HCT116 (cell line): ENCODE data around the gene SLC30A7. TPM values are rescaled to one million over a fixed set of nuclear protein-coding genes. Genes with fewer than 3 reads are reported as not detected.

Experiments
- ATAC-seq: fragments of 200-7000 bp; cut with Tn5 transposase; 2 replicates; pipeline ENCODE4 v1.9.1; 2020; ENCODE audit warnings: mild to moderate bottlenecking, moderate library complexity
- BruUV-seq: library from RNA; stranded (reverse); fragments of 400-500 nt; replicated peaks from 2 replicates; lab custom pipeline; 2021; lab: Mats Ljungman, UMichigan
- CTCF ChIA-PET: fragments of 300-600 bp; sonication (Branson Sonifier 250); formaldehyde crosslinking; loops from one replicate; lab custom pipeline; 2021; ENCODE audit warnings: antibody characterized with exemption; lab: Charles Lee
- POLR2A ChIA-PET: fragments of 300-600, 350-600 bp; sonication (Branson Sonifier 250); formaldehyde crosslinking; loops from one replicate; lab custom pipeline; 2021; ENCODE audit warnings: antibody characterized with exemption; lab: Charles Lee
- RAD21 ChIA-PET, 2 experiments: fragments of 300-600 bp; sonication (Branson Sonifier 250); formaldehyde crosslinking; loops; one replicate each; lab custom pipeline; 2023; ENCODE audit warnings: low total read pairs in 2 of 2; ENCODE audit not compliant: uncharacterized antibody in 2 of 2, unreplicated experiment in 2 of 2, low non-redundant PET in 1 of 2; lab: Charles Lee
- DNase-seq: peaks from one replicate; pipeline ENCODE4 v3.0.0-alpha.2; 2010; ENCODE audit warnings: low read depth, low spot score
- H2AFZ ChIP-seq: fragments of 200-600 bp; shearing (Covaris generic), sonication (generic); 2 replicates; pipeline ENCODE4 v1.6.1; 2017; ENCODE audit warnings: low read depth, mixed run types, mixed read lengths, antibody characterized with exemption, low read length; ENCODE audit not compliant: poor library complexity, severe bottlenecking
- H3K27ac ChIP-seq: 2 replicates; pipeline ENCODE4 v1.5.1; 2012; ENCODE audit warnings: low read depth, low read length
- H3K27me3 ChIP-seq: fragments of 200-600 bp; sonication (generic); 2 replicates; pipeline ENCODE4 v1.6.1; 2016; ENCODE audit warnings: mixed run types, low read length, mixed read lengths; ENCODE audit not compliant: insufficient read depth
- H3K36me3 ChIP-seq, 2 experiments: fragments of 200-500 bp in 1 of 2; fragments of 200-600 bp in 1 of 2; sonication (Bioruptor generic) in 1 of 2; sonication (generic) in 1 of 2; 2 replicates each; pipeline versions ENCODE4 v1.5.1 to v1.6.1; 2014 to 2016; ENCODE audit warnings: low read length in 2 of 2, inconsistent platforms in 1 of 2, mixed read lengths in 1 of 2, mixed run types in 1 of 2; ENCODE audit not compliant: insufficient read depth in 2 of 2, control insufficient read depth in 1 of 2
- H3K4me1 ChIP-seq, 2 experiments: fragments of 200-600 bp in 1 of 2; sonication (generic) in 1 of 2; 2 replicates each; pipeline versions ENCODE4 v1.5.1 to v1.6.1; 2012 to 2017; ENCODE audit warnings: low read length in 2 of 2, inconsistent platforms in 1 of 2, mild to moderate bottlenecking in 1 of 2, mixed read lengths in 1 of 2, mixed run types in 1 of 2, moderate library complexity in 1 of 2; ENCODE audit not compliant: insufficient read depth in 2 of 2, control insufficient read depth in 1 of 2
- H3K4me2 ChIP-seq: fragments of 200-600 bp; sonication (generic); 2 replicates; pipeline ENCODE4 v1.6.1; 2017; ENCODE audit warnings: mixed run types, low read length, mixed read lengths
- H3K4me3 ChIP-seq, 2 experiments: fragments of 200-600 bp in 1 of 2; sonication (generic) in 1 of 2; replicated peaks in 1 of 2; 2 replicates each; pipeline ENCODE4 v1.5.1; 2011 to 2016; ENCODE audit warnings: low read length in 2 of 2, control low read depth in 1 of 2, low read depth in 1 of 2, mild to moderate bottlenecking in 1 of 2, mixed read lengths in 1 of 2, mixed run types in 1 of 2
- H3K79me2 ChIP-seq: fragments of 200-600 bp; sonication (generic); 2 replicates; pipeline ENCODE4 v1.6.1; 2017; ENCODE audit warnings: mild to moderate bottlenecking, mixed run types, low read length, moderate library complexity, mixed read lengths; ENCODE audit not compliant: insufficient read depth
- H3K9ac ChIP-seq: fragments of 200-600 bp; sonication (generic); 2 replicates; pipeline ENCODE4 v1.6.1; 2016; ENCODE audit warnings: low read length, mixed read lengths
- H3K9me2 ChIP-seq: fragments of 200-600 bp; sonication (generic), shearing (Covaris generic); 2 replicates; pipeline ENCODE4 v1.6.1; 2017; ENCODE audit warnings: mixed run types, mild to moderate bottlenecking, moderate library complexity; ENCODE audit not compliant: insufficient read depth
- H3K9me3 ChIP-seq, 2 experiments: fragments of 200-500 bp in 1 of 2; fragments of 200-600 bp in 1 of 2; sonication (Bioruptor generic) in 1 of 2; sonication (generic) in 1 of 2; 2 replicates each; pipeline ENCODE4 v1.6.1; 2014 to 2017; ENCODE audit warnings: low read length in 2 of 2, mixed read lengths in 2 of 2, inconsistent platforms in 1 of 2, low read depth in 1 of 2, mild to moderate bottlenecking in 1 of 2, mixed run types in 1 of 2, moderate library complexity in 1 of 2; ENCODE audit not compliant: control insufficient read depth in 1 of 2, insufficient read depth in 1 of 2
- H4K20me1 ChIP-seq: fragments of 200-600 bp; sonication (generic), shearing (Covaris generic); 2 replicates; pipeline ENCODE4 v1.6.1; 2017; ENCODE audit warnings: mixed run types, mild to moderate bottlenecking, moderate library complexity; ENCODE audit not compliant: insufficient read depth
- ATF3 ChIP-seq: IDR thresholded peaks from 2 replicates; pipeline ENCODE4 v1.6.1; 2012
- CBX3 ChIP-seq: IDR thresholded peaks from 2 replicates; pipeline ENCODE4 v1.6.1; 2012; ENCODE audit warnings: low read depth
- CEBPB ChIP-seq: IDR thresholded peaks from 2 replicates; pipeline ENCODE4 v1.6.1; 2012; ENCODE audit warnings: low read depth
- CTCF ChIP-seq, 3 experiments: fragments of 200-600 bp in 1 of 3; sonication (generic) in 1 of 3; IDR thresholded peaks in 2 of 3; conservative IDR thresholded peaks in 1 of 3; 2 replicates each; pipeline ENCODE4 v1.5.1; 2012 to 2017; ENCODE audit warnings: low read depth in 2 of 3, low read length in 2 of 3, antibody characterized with exemption in 1 of 3, borderline replicate concordance in 1 of 3, control low read depth in 1 of 3, mild to moderate bottlenecking in 1 of 3, mixed read lengths in 1 of 3, mixed run types in 1 of 3, moderate library complexity in 1 of 3; ENCODE audit not compliant: insufficient read depth in 1 of 3
- ELF1 ChIP-seq: IDR thresholded peaks from 2 replicates; pipeline ENCODE4 v1.6.1; 2012; ENCODE audit warnings: low read depth, borderline replicate concordance
- EZH2 ChIP-seq: fragments of 200-600 bp; sonication (generic); IDR thresholded peaks from 2 replicates; pipeline ENCODE4 v1.6.1; 2017; ENCODE audit warnings: antibody characterized with exemption, mixed run types
- EZH2phosphoT487 ChIP-seq: fragments of 200-600 bp; IDR thresholded peaks from 2 replicates; pipeline ENCODE4 v1.6.1; 2018; ENCODE audit warnings: antibody characterized with exemption, borderline replicate concordance
- FOSL1 ChIP-seq: IDR thresholded peaks from 2 replicates; pipeline ENCODE4 v1.6.1; 2012; ENCODE audit warnings: low read depth
- JUND ChIP-seq: IDR thresholded peaks from 2 replicates; pipeline ENCODE4 v1.6.1; 2012
- MAX ChIP-seq: IDR thresholded peaks from 2 replicates; pipeline ENCODE4 v1.6.1; 2012
- RAD21 ChIP-seq: IDR thresholded peaks from 2 replicates; pipeline ENCODE4 v1.6.1; 2012; ENCODE audit warnings: low read depth, mild to moderate bottlenecking
- SIN3A ChIP-seq: IDR thresholded peaks from 2 replicates; pipeline ENCODE4 v1.6.1; 2012; ENCODE audit warnings: low read depth
- SP1 ChIP-seq: IDR thresholded peaks from 2 replicates; pipeline ENCODE4 v1.6.1; 2012; ENCODE audit warnings: low read depth
- TCF7L2 ChIP-seq: IDR thresholded peaks from 2 replicates; pipeline ENCODE4 v1.7.0; 2011; ENCODE audit warnings: borderline replicate concordance, inconsistent platforms; ENCODE audit not compliant: insufficient read depth, insufficient read length; ENCODE audit errors: extremely low read depth
- ZFX ChIP-seq: fragments of 450-650 bp; IDR thresholded peaks from 2 replicates; pipeline ENCODE4 v1.6.1; 2017
- ZNF274 ChIP-seq: fragments of 200-500 bp; sonication (Bioruptor generic); IDR thresholded peaks from 2 replicates; pipeline ENCODE4 v1.6.1; 2014; ENCODE audit warnings: mild to moderate bottlenecking, low read depth, low read length, inconsistent platforms
- intact Hi-C: fragments of 100-400 bp; cut with micrococcal nuclease; formaldehyde crosslinking; loops from 2 replicates; pipeline ENCODE4 v1.10.0; 2022
- total RNA-seq: library from RNA; stranded (reverse); gene quantifications from one replicate; pipeline ENCODE4 v1.2.1, GENCODE V29; 2021; ENCODE audit not compliant: unreplicated experiment
- TF ChIP-seq, protein P1 (sequence below): IDR thresholded peaks from 2 replicates; pipeline ENCODE4 v1.6.1; 2011; ENCODE audit warnings: mild to moderate bottlenecking, low read length, moderate library complexity; ENCODE audit not compliant: insufficient replicate concordance; ENCODE audit errors: extremely low read depth

The SLC30A7 gene
- total RNA-seq, 1 experiment from 2014 or later, result 23.3 TPM

DNA sequence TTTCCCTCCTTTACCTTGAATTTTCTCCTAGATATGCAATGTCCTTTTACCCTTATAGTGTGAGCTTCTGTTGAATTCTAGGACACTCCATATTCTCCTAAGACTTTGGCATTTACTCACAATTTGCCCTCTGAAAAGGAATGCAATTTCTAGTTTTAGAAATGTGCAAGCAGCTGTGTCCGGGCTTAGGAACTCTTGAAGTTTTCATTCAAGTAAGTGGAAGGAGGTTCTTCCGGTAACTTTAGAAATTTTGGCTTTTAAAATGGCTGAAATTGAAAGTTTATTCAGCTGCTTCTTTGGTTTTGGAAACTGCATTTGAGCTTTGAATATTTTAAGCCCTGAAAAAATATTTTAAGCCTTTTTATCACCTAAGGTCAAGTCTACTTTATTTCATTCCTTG is 73.4 kb downstream of the SLC30A7 start:
- DNase-seq (no peak), ATAC-seq (no peak)
- no peaks in the 10 kb centered on the region for H3K27me3 ChIP-seq
- H3K4me3 ChIP-seq, result no peak overlapping the region
- no peaks in the 10 kb centered on the region for H3K4me1 ChIP-seq
- no peaks in the 10 kb centered on the region for H3K9me3 ChIP-seq
- H2AFZ ChIP-seq, result no peak overlapping the region
- TF ChIP-seq ELF1 (no peak), FOSL1 (no peak), CBX3 (no peak), SP1 (no peak), EZH2phosphoT487 (no peak), ZNF274 (no peak), ZFX (no peak), ATF3 (no peak), CTCF (IDR thresholded peaks at IDR 0.05 in 2 of 3, conservative IDR thresholded peaks at IDR 0.05 in 1 of 3; ENCODE audit: borderline replicate concordance in 1 of 3, insufficient read depth in 1 of 3, low read depth in 2 of 3, low read length in 2 of 3) (no peak), JUND (no peak), TCF7L2 (no peak), RAD21 (no peak), EZH2 (no peak), MAX (no peak), CEBPB (no peak), SIN3A (no peak)
- TF ChIP-seq, protein P1, sequence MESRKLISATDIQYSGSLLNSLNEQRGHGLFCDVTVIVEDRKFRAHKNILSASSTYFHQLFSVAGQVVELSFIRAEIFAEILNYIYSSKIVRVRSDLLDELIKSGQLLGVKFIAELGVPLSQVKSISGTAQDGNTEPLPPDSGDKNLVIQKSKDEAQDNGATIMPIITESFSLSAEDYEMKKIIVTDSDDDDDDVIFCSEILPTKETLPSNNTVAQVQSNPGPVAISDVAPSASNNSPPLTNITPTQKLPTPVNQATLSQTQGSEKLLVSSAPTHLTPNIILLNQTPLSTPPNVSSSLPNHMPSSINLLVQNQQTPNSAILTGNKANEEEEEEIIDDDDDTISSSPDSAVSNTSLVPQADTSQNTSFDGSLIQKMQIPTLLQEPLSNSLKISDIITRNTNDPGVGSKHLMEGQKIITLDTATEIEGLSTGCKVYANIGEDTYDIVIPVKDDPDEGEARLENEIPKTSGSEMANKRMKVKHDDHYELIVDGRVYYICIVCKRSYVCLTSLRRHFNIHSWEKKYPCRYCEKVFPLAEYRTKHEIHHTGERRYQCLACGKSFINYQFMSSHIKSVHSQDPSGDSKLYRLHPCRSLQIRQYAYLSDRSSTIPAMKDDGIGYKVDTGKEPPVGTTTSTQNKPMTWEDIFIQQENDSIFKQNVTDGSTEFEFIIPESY, result no peak
- RAD21 ChIA-PET, result no interaction called here
- no peaks in the 10 kb centered on the region for H3K79me2 ChIP-seq
- CTCF ChIA-PET, result no interaction called here
- no peak overlapping the region for H3K9ac ChIP-seq
- H3K9me2 ChIP-seq, result no peaks in the 10 kb centered on the region
- BruUV-seq, result no TSS peak
- peaks cover 4% of the 10 kb centered on the region for H4K20me1 ChIP-seq
- peaks cover 0 to 3% of the 10 kb centered on the region in 2 experiments; a peak in 1 of 4 replicates for H3K36me3 ChIP-seq
- H3K4me2 ChIP-seq, result no peak overlapping the region
- intact Hi-C loops, result no loop called here
- POLR2A ChIA-PET, result no interaction called here
- H3K27ac ChIP-seq, result no peak overlapping the region
